Measurements from ENCODE around the gene SLC2A13.
"Not testable (repeated sequence)": the region's sequence is repeated elsewhere in the genome, so short reads cannot be mapped to it uniquely, and the experiment has no call there.

Gene SLC2A13

GRCh38 chr12:40038619-40039018 is 67.3 kb downstream of the SLC2A13 start:
- DNase-seq (ENCODE audit: low read depth in 2 of 2): no peak

- no peak for DNase-seq (ENCODE audit: low read depth in 2 of 2)
Measured at GRCh38 chr12:40034712-40035111, 71.2 kb downstream of the SLC2A13 start.

- DNase-seq (ENCODE audit: low read depth in 2 of 2): no peak
Measured at GRCh38 chr12:40034156-40034555, 71.7 kb downstream of the SLC2A13 start.

- no peak for DNase-seq (ENCODE audit: low read depth in 2 of 2)
Measured at GRCh38 chr12:40033242-40033630, 72.6 kb downstream of the SLC2A13 start.

GRCh38 chr12:40032433-40033241 is 73.2 kb downstream of the SLC2A13 start:
- no peak for DNase-seq (ENCODE audit: low read depth in 2 of 2)

- DNase-seq (ENCODE audit: low read depth in 2 of 2): no peak
Measured at GRCh38 chr12:40031965-40032364, 73.9 kb downstream of the SLC2A13 start.

GRCh38 chr12:40030970-40031369 is 74.9 kb downstream of the SLC2A13 start:
- not testable (repeated sequence) for DNase-seq (ENCODE audit: low read depth in 2 of 2)

GRCh38 chr12:40028296-40028695 is 77.6 kb downstream of the SLC2A13 start:
- no peak for DNase-seq (ENCODE audit: low read depth in 2 of 2)

- DNase-seq (ENCODE audit: low read depth in 2 of 2): no peak
Measured at GRCh38 chr12:40022850-40023249, 83.0 kb downstream of the SLC2A13 start.

- DNase-seq (ENCODE audit: low read depth in 2 of 2): no peak
Measured at GRCh38 chr12:40020261-40020691, 85.6 kb downstream of the SLC2A13 start.

- no peak for DNase-seq (ENCODE audit: low read depth in 2 of 2)
Measured at GRCh38 chr12:40017488-40017887, 88.4 kb downstream of the SLC2A13 start.

- no peak for DNase-seq (ENCODE audit: low read depth in 2 of 2)
Measured at GRCh38 chr12:40016980-40017379, 88.9 kb downstream of the SLC2A13 start.

- DNase-seq (ENCODE audit: low read depth in 2 of 2): no peak
Measured at GRCh38 chr12:40015881-40016280, 90.0 kb downstream of the SLC2A13 start.

GRCh38 chr12:40015345-40015744 is 90.5 kb downstream of the SLC2A13 start:
- DNase-seq (ENCODE audit: low read depth in 2 of 2): no peak

GRCh38 chr12:40013847-40014246 is 92.0 kb downstream of the SLC2A13 start:
- DNase-seq (ENCODE audit: low read depth in 2 of 2): no peak

GRCh38 chr12:40013292-40013691 is 92.6 kb downstream of the SLC2A13 start:
- no peak for DNase-seq (ENCODE audit: low read depth in 2 of 2)

GRCh38 chr12:40012711-40013110 is 93.2 kb downstream of the SLC2A13 start:
- DNase-seq (ENCODE audit: low read depth in 2 of 2): no peak

GRCh38 chr12:40011775-40012129 is 94.1 kb downstream of the SLC2A13 start:
- DNase-seq (ENCODE audit: low read depth in 2 of 2): no peak

GRCh38 chr12:40010899-40011774 is 94.7 kb downstream of the SLC2A13 start:
- peak; percentile 20 to 48 for DNase-seq (ENCODE audit: low read depth in 2 of 2)

GRCh38 chr12:40002178-40003169 is 103.4 kb downstream of the SLC2A13 start:
- no peak for DNase-seq (ENCODE audit: low read depth in 2 of 2)

- DNase-seq (ENCODE audit: low read depth in 2 of 2): no peak
Measured at GRCh38 chr12:40001406-40001805, 104.5 kb downstream of the SLC2A13 start.

GRCh38 chr12:40000884-40001283 is 105.0 kb downstream of the SLC2A13 start:
- DNase-seq (ENCODE audit: low read depth in 2 of 2): no peak

Measured in stimulated activated CD8-positive, alpha-beta memory T cell treated with anti-CD3 and anti-CD28 coated beads, Interleukin-7, amount 100 ng/mL, for 4 hours (primary cell).